Mesothelial cell of epicardium (in vitro differentiated cells): ENCODE data around the gene PTPRT. TPM values are rescaled to one million over a fixed set of nuclear protein-coding genes. Genes with fewer than 3 reads are reported as not detected.

ENCODE experiments used
- DNase-seq, 2 experiments: peaks; one replicate each; pipeline ENCODE4 v3.0.0; 2021; ENCODE audit warnings: low spot score in 2 of 2; ENCODE audit not compliant: unreplicated experiment in 2 of 2
- H3K27ac Mint-ChIP-seq: 2 replicates; pipeline ENCODE4 v1.8.0; 2021; ENCODE audit warnings: mixed read lengths
- H3K27me3 Mint-ChIP-seq: 2 replicates; pipeline ENCODE4 v1.8.0; 2021; ENCODE audit warnings: low read depth, mixed read lengths
- H3K36me3 Mint-ChIP-seq: 2 replicates; pipeline ENCODE4 v1.8.0; 2021; ENCODE audit warnings: mixed read lengths
- H3K4me1 Mint-ChIP-seq: 2 replicates; pipeline ENCODE4 v1.8.0; 2021; ENCODE audit warnings: mixed read lengths
- H3K4me3 Mint-ChIP-seq: 2 replicates; pipeline ENCODE4 v1.8.0; 2021; ENCODE audit warnings: mild to moderate bottlenecking, moderate library complexity, mixed read lengths
- H3K9me3 Mint-ChIP-seq: 2 replicates; pipeline ENCODE4 v1.8.0; 2021; ENCODE audit warnings: mixed read lengths
- total RNA-seq: library from RNA; stranded (reverse); gene quantifications from 3 replicates; pipeline ENCODE4 v1.2.1, GENCODE V29; 2021
- TF ChIP-seq, protein P1 (sequence below): fragments of 200-600 bp; sonication (generic); IDR thresholded peaks from one replicate; pipeline ENCODE4 v1.5.0; 2021; ENCODE audit warnings: antibody characterized with exemption; ENCODE audit not compliant: unreplicated experiment

PTPRT gene
- total RNA-seq, 1 donor from 2014 or later = 0.80 TPM

DNA sequence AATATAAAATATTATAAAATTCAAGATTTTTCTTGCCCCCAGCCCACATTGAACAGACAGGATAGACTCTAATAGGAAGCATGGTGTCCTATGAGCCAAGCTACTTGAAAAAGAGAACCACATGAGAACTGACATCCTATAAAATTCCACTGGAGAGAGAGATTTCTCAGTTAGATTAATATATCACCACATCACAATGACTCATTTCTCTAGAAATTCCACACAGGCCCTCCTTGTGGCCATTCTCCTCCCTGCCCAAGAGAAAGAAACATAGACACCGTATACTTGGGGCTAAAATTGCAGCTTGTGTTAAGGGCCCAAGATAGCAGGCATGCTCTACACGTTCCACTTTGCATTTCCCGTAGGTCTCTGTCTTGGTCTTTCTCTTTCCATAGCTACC is 481.4 kb downstream of the PTPRT start:
- Mint-ChIP-seq H3K27ac (no peak overlapping the region), H3K36me3 (no peaks in the 10 kb centered on the region), H3K9me3 (peaks cover 74% of the 10 kb centered on the region), H3K4me3 (no peak overlapping the region), H3K27me3 (no peaks in the 10 kb centered on the region), H3K4me1 (no peaks in the 10 kb centered on the region)
- TF ChIP-seq, protein P1, sequence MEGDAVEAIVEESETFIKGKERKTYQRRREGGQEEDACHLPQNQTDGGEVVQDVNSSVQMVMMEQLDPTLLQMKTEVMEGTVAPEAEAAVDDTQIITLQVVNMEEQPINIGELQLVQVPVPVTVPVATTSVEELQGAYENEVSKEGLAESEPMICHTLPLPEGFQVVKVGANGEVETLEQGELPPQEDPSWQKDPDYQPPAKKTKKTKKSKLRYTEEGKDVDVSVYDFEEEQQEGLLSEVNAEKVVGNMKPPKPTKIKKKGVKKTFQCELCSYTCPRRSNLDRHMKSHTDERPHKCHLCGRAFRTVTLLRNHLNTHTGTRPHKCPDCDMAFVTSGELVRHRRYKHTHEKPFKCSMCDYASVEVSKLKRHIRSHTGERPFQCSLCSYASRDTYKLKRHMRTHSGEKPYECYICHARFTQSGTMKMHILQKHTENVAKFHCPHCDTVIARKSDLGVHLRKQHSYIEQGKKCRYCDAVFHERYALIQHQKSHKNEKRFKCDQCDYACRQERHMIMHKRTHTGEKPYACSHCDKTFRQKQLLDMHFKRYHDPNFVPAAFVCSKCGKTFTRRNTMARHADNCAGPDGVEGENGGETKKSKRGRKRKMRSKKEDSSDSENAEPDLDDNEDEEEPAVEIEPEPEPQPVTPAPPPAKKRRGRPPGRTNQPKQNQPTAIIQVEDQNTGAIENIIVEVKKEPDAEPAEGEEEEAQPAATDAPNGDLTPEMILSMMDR = no peak
- no peak for DNase-seq

- no peaks in the 10 kb centered on the region for H3K4me1 Mint-ChIP-seq
- TF ChIP-seq, protein P1 = no peak
These were observed 482.9 kb downstream of the PTPRT start for GRCh38 chr20:42706759-42707158.

GRCh38 chr20:42705550-42705949 is 484.2 kb downstream of the PTPRT start:
- H3K4me1 Mint-ChIP-seq = no peaks in the 10 kb centered on the region
- H3K4me3 Mint-ChIP-seq = no peak overlapping the region
- TF ChIP-seq, protein P1 = no peak
- H3K36me3 Mint-ChIP-seq = no peaks in the 10 kb centered on the region
- peaks cover 69% of the 10 kb centered on the region for H3K9me3 Mint-ChIP-seq
- no peak overlapping the region for H3K27ac Mint-ChIP-seq
- DNase-seq = no peak
- no peaks in the 10 kb centered on the region for H3K27me3 Mint-ChIP-seq

More at GRCh38 chr20:42706759-42707158, 482.9 kb downstream of the PTPRT start:
- DNase-seq = no peak
- no peaks in the 10 kb centered on the region for H3K36me3 Mint-ChIP-seq
- no peaks in the 10 kb centered on the region for H3K27me3 Mint-ChIP-seq
- no peak overlapping the region for H3K4me3 Mint-ChIP-seq
- H3K9me3 Mint-ChIP-seq = peaks cover 80% of the 10 kb centered on the region
- no peak overlapping the region for H3K27ac Mint-ChIP-seq

DNA sequence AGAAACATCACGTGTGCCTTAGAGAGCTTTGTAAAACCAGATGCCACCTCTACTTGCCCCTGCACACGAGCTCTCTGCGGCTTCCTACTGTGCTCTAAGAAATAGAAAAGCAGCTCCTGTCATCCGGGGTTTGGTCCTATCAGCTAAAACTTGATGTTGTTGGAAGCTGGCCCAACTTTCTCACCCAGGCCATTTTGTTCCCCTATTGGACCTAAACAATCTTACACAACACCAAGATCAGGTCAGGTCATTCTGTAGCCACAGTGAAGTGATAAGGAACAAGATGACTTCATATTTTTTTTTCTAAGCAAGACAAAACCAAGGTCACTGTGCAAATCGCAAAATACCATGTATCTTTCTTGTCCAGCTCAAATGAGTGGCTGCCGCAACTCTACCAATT is 486.0 kb downstream of the PTPRT start:
- no peak overlapping the region for H3K27ac Mint-ChIP-seq
- H3K27me3 Mint-ChIP-seq = no peaks in the 10 kb centered on the region
- H3K4me1 Mint-ChIP-seq = no peaks in the 10 kb centered on the region
- no peak overlapping the region for H3K4me3 Mint-ChIP-seq
- no peak for DNase-seq
- H3K9me3 Mint-ChIP-seq = peaks cover 55% of the 10 kb centered on the region
- no peaks in the 10 kb centered on the region for H3K36me3 Mint-ChIP-seq
- TF ChIP-seq, protein P1 = no peak

DNA sequence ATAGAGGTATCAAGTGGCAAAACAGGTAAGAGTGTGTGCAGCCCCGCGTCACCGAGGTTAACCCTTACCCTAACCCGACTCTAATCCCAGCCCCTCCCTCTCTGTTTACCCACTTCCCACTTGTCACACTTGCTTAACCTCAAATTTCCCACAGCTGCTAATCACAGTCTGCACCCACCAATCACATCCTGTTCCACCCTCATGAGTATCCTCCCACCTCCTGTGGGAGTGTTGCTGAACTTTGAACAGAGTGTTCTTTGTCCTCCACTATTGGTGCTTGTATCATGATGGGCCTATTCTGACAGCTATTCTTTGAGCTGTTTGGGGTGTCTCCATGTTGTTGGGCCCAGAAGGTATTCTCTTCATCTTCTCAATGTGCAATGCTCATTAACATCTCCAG is 487.8 kb downstream of the PTPRT start:
- TF ChIP-seq, protein P1 = no peak
- no peaks in the 10 kb centered on the region for H3K27me3 Mint-ChIP-seq
- DNase-seq = no peak
- peaks cover 42% of the 10 kb centered on the region for H3K9me3 Mint-ChIP-seq
- H3K27ac Mint-ChIP-seq = no peak overlapping the region
- no peaks in the 10 kb centered on the region for H3K4me1 Mint-ChIP-seq
- H3K36me3 Mint-ChIP-seq = no peaks in the 10 kb centered on the region
- no peak overlapping the region for H3K4me3 Mint-ChIP-seq

DNA sequence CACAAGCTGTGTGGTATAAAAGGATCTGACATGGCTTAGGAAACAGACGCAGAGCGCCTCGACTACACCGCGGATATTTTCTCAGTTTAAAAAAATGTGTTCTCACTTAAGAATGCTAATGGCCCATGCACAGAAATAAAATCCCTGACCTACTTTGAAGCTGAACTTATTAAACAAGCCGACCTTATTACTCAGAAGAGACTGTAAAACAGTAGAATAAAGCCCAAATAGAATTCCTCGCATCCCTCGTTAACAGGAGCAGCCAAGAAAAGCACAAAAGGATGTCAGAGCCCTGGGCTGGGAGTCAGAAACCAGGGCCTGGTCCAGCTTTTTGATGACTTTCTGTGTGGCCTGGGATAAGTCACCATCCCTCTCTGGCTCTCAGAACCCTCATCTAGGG is 489.3 kb downstream of the PTPRT start:
- H3K4me3 Mint-ChIP-seq = no peak overlapping the region
- no peaks in the 10 kb centered on the region for H3K36me3 Mint-ChIP-seq
- TF ChIP-seq, protein P1 = no peak
- H3K9me3 Mint-ChIP-seq = peaks cover 29% of the 10 kb centered on the region
- H3K27ac Mint-ChIP-seq = no peak overlapping the region
- no peak for DNase-seq
- H3K27me3 Mint-ChIP-seq = no peaks in the 10 kb centered on the region
- H3K4me1 Mint-ChIP-seq = no peaks in the 10 kb centered on the region
